ENCODE measurements around the gene C16orf92.
"Not testable (repeated sequence)": the region's sequence is repeated elsewhere in the genome, so short reads cannot be mapped to it uniquely, and the experiment has no call there.

C16orf92 gene

GRCh38 chr16:30032083-30032819 is 9.3 kb downstream of the C16orf92 start:
- Histone ChIP-seq H3K27me3 (replicated peaks in 2 of 5; ENCODE audit: control insufficient read depth in 4 of 5, insufficient read depth in 5 of 5, low read length in 4 of 5) (peaks cover 0 to 52% (median 22%) of the 10 kb centered on the region in 5 experiments), H3K36me3 (ENCODE audit: control insufficient read depth in 4 of 4, insufficient read depth in 4 of 4, low read length in 3 of 4) (no peaks in the 10 kb centered on the region), H3K4me1 (ENCODE audit: control extremely low read depth in 1 of 4, control insufficient read depth in 4 of 4, insufficient read depth in 4 of 4, low read length in 3 of 4) (peaks cover 0 to 12% (median 8%) of the 10 kb centered on the region in 4 experiments), H3K4me3 (ENCODE audit: control insufficient read depth in 1 of 7, extremely low read depth in 1 of 7, insufficient read depth in 4 of 7, low read depth in 2 of 7, low read length in 6 of 7) (no peak overlapping the region), H3K9me3 (ENCODE audit: control extremely low read depth in 1 of 5, control insufficient read depth in 4 of 5, insufficient read depth in 2 of 5, low read depth in 1 of 5, low read length in 4 of 5) (no peaks in the 10 kb centered on the region), H3K27ac (ENCODE audit: insufficient read depth in 1 of 2, low read depth in 1 of 2, low read length in 2 of 2, poor library complexity in 1 of 2, severe bottlenecking in 2 of 2) (no peak overlapping the region)
- WGBS (ENCODE audit: insufficient coverage) = 15% methylated on average over 6 of the region's 12 CpGs
- peak; percentile 72 to 85 (median 79) for DNase-seq
- ChIA-PET CTCF (interaction anchor here (0.5 to 2.9 kb wide), 24 partner anchors 9 to 594 kb away, joined by 3 to 23 read pairs (median 4); partner anchors contain the start of genes ASPHD1, C16orf92, PAGR1 and SEZ6L2), POLR2A (interaction anchor here (0.6 kb wide), 1 partner anchor 379 kb away, joined by 6 read pairs; no protein-coding TSS in a partner anchor)

- ChIA-PET POLR2A (no interaction called here), CTCF (interaction anchor here (1.4 to 2.9 kb wide), 6 partner anchors 9 to 333 kb away, joined by 5 to 23 read pairs (median 10); partner anchors contain the start of gene C16orf92)
- Histone ChIP-seq H3K36me3 (ENCODE audit: control insufficient read depth in 4 of 4, insufficient read depth in 4 of 4, low read length in 3 of 4) (no peaks in the 10 kb centered on the region), H3K4me1 (ENCODE audit: control extremely low read depth in 1 of 4, control insufficient read depth in 4 of 4, insufficient read depth in 4 of 4, low read length in 3 of 4) (peaks cover 0 to 12% (median 8%) of the 10 kb centered on the region in 4 experiments), H3K27ac (ENCODE audit: insufficient read depth in 1 of 2, low read depth in 1 of 2, low read length in 2 of 2, poor library complexity in 1 of 2, severe bottlenecking in 2 of 2) (no peak overlapping the region), H3K9me3 (ENCODE audit: control extremely low read depth in 1 of 5, control insufficient read depth in 4 of 5, insufficient read depth in 2 of 5, low read depth in 1 of 5, low read length in 4 of 5) (no peaks in the 10 kb centered on the region), H3K4me3 (ENCODE audit: control insufficient read depth in 1 of 7, extremely low read depth in 1 of 7, insufficient read depth in 4 of 7, low read depth in 2 of 7, low read length in 6 of 7) (no peak overlapping the region), H3K27me3 (replicated peaks in 2 of 5; ENCODE audit: control insufficient read depth in 4 of 5, insufficient read depth in 5 of 5, low read length in 4 of 5) (peaks cover 0 to 42% (median 22%) of the 10 kb centered on the region in 5 experiments)
- no peak for DNase-seq
- 82% methylated on average over 5 of the region's 7 CpGs for WGBS (ENCODE audit: insufficient coverage)
Observed at GRCh38 chr16:30033270-30033669, 10.3 kb downstream of the C16orf92 start.

DNA sequence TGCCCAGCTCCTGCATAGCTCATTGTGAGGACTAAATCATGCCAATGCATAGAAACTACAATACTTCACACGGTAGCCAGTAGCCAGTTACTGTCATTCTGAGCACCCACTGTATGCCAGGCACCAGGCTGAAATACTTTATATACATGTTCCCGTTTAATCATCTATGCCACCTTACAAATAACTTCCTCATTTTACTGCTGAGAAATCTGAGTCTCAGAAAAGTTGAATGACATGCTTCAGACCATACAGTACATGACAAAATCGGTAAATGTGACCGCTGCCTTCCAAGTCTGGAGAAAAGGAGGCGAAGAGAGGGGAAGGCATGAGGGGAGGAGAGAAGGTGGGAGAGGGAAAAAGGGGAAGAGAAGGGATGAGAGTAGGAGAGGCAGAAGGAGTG is 17.2 kb downstream of the C16orf92 start:
- peak in 2 of 3 donors; percentile 76 to 84 for DNase-seq
- Histone ChIP-seq H3K4me3 (ENCODE audit: control insufficient read depth in 1 of 7, extremely low read depth in 1 of 7, insufficient read depth in 4 of 7, low read depth in 2 of 7, low read length in 6 of 7) (peak overlapping the region in 1 of 7 experiments; percentile 23), H3K27me3 (replicated peaks in 2 of 5; ENCODE audit: control insufficient read depth in 4 of 5, insufficient read depth in 5 of 5, low read length in 4 of 5) (peaks cover 0 to 2% (median 0%) of the 10 kb centered on the region in 5 experiments), H3K36me3 (ENCODE audit: control insufficient read depth in 4 of 4, insufficient read depth in 4 of 4, low read length in 3 of 4) (no peaks in the 10 kb centered on the region), H3K27ac (ENCODE audit: insufficient read depth in 1 of 2, low read depth in 1 of 2, low read length in 2 of 2, poor library complexity in 1 of 2, severe bottlenecking in 2 of 2) (no peak overlapping the region), H3K4me1 (ENCODE audit: control extremely low read depth in 1 of 4, control insufficient read depth in 4 of 4, insufficient read depth in 4 of 4, low read length in 3 of 4) (peaks cover 0 to 5% (median 3%) of the 10 kb centered on the region in 4 experiments), H3K9me3 (ENCODE audit: control extremely low read depth in 1 of 5, control insufficient read depth in 4 of 5, insufficient read depth in 2 of 5, low read depth in 1 of 5, low read length in 4 of 5) (no peaks in the 10 kb centered on the region)
- POLR2A ChIA-PET = no interaction called here
- WGBS (ENCODE audit: insufficient coverage) = 0% methylated on average over 2 of the region's 5 CpGs
- CTCF ChIA-PET = interaction anchor here (0.7 to 8.0 kb wide), 4 partner anchors 12 to 273 kb away, joined by 3 to 76 read pairs (median 12); partner anchors contain the start of gene TBX6

GRCh38 chr16:30040690-30041089 is 17.7 kb downstream of the C16orf92 start:
- H3K27me3 ChIP-seq (replicated peaks in 2 of 5; ENCODE audit: control insufficient read depth in 4 of 5, insufficient read depth in 5 of 5, low read length in 4 of 5); POLR2A ChIA-PET; H3K9me3 ChIP-seq (ENCODE audit: control extremely low read depth in 1 of 5, control insufficient read depth in 4 of 5, insufficient read depth in 2 of 5, low read depth in 1 of 5, low read length in 4 of 5); H3K4me1 ChIP-seq (ENCODE audit: control extremely low read depth in 1 of 4, control insufficient read depth in 4 of 4, insufficient read depth in 4 of 4, low read length in 3 of 4); H3K4me3 ChIP-seq (ENCODE audit: control insufficient read depth in 1 of 7, extremely low read depth in 1 of 7, insufficient read depth in 4 of 7, low read depth in 2 of 7, low read length in 6 of 7); H3K27ac ChIP-seq (ENCODE audit: insufficient read depth in 1 of 2, low read depth in 1 of 2, low read length in 2 of 2, poor library complexity in 1 of 2, severe bottlenecking in 2 of 2); DNase-seq; H3K36me3 ChIP-seq (ENCODE audit: control insufficient read depth in 4 of 4, insufficient read depth in 4 of 4, low read length in 3 of 4): not testable (repeated sequence)
- CTCF ChIA-PET = interaction anchor here (0.9 to 8.0 kb wide), 4 partner anchors 9 to 51 kb away, joined by 5 to 76 read pairs (median 22); partner anchors contain the start of genes TBX6 and TLCD3B
- WGBS (ENCODE audit: insufficient coverage) = 94% methylated on average over 4 of the region's 5 CpGs

GRCh38 chr16:30041841-30042240 is 18.8 kb downstream of the C16orf92 start:
- Histone ChIP-seq H3K4me3 (ENCODE audit: control insufficient read depth in 1 of 7, extremely low read depth in 1 of 7, insufficient read depth in 4 of 7, low read depth in 2 of 7, low read length in 6 of 7) (no peak overlapping the region), H3K4me1 (ENCODE audit: control extremely low read depth in 1 of 4, control insufficient read depth in 4 of 4, insufficient read depth in 4 of 4, low read length in 3 of 4) (peaks cover 0 to 5% (median 3%) of the 10 kb centered on the region in 4 experiments), H3K36me3 (ENCODE audit: control insufficient read depth in 4 of 4, insufficient read depth in 4 of 4, low read length in 3 of 4) (no peaks in the 10 kb centered on the region), H3K27ac (ENCODE audit: insufficient read depth in 1 of 2, low read depth in 1 of 2, low read length in 2 of 2, poor library complexity in 1 of 2, severe bottlenecking in 2 of 2) (no peak overlapping the region), H3K9me3 (ENCODE audit: control extremely low read depth in 1 of 5, control insufficient read depth in 4 of 5, insufficient read depth in 2 of 5, low read depth in 1 of 5, low read length in 4 of 5) (no peaks in the 10 kb centered on the region), H3K27me3 (replicated peaks in 2 of 5; ENCODE audit: control insufficient read depth in 4 of 5, insufficient read depth in 5 of 5, low read length in 4 of 5) (no peaks in the 10 kb centered on the region)
- DNase-seq = peak; percentile 57 to 75 (median 70)
- ChIA-PET CTCF (interaction anchor here (0.7 to 8.0 kb wide), 6 partner anchors 10 to 49 kb away, joined by 3 to 76 read pairs (median 13); partner anchors contain the start of genes C16orf92, TBX6 and TLCD3B), POLR2A (no interaction called here)
- 40% methylated on average over 1 of the region's 5 CpGs for WGBS (ENCODE audit: insufficient coverage)

GRCh38 chr16:30046178-30046577 is 23.2 kb downstream of the C16orf92 start:
- POLR2A ChIA-PET = no interaction called here
- no peak for DNase-seq
- H3K4me3 ChIP-seq (ENCODE audit: control insufficient read depth in 1 of 7, extremely low read depth in 1 of 7, insufficient read depth in 4 of 7, low read depth in 2 of 7, low read length in 6 of 7) = no peak overlapping the region
- H3K27me3 ChIP-seq (replicated peaks in 2 of 5; ENCODE audit: control insufficient read depth in 4 of 5, insufficient read depth in 5 of 5, low read length in 4 of 5) = no peaks in the 10 kb centered on the region
- H3K9me3 ChIP-seq (ENCODE audit: control extremely low read depth in 1 of 5, control insufficient read depth in 4 of 5, insufficient read depth in 2 of 5, low read depth in 1 of 5, low read length in 4 of 5) = no peaks in the 10 kb centered on the region
- no peaks in the 10 kb centered on the region for H3K36me3 ChIP-seq (ENCODE audit: control insufficient read depth in 4 of 4, insufficient read depth in 4 of 4, low read length in 3 of 4)
- CTCF ChIA-PET = interaction anchor here (8.0 kb wide), 1 partner anchor 10 kb away, joined by 76 read pairs; a partner anchor contains a TSS
- no peaks in the 10 kb centered on the region for H3K4me1 ChIP-seq (ENCODE audit: control extremely low read depth in 1 of 4, control insufficient read depth in 4 of 4, insufficient read depth in 4 of 4, low read length in 3 of 4)
- 96% methylated on average over 4 of the region's 8 CpGs for WGBS (ENCODE audit: insufficient coverage)
- no peak overlapping the region for H3K27ac ChIP-seq (ENCODE audit: insufficient read depth in 1 of 2, low read depth in 1 of 2, low read length in 2 of 2, poor library complexity in 1 of 2, severe bottlenecking in 2 of 2)

DNA sequence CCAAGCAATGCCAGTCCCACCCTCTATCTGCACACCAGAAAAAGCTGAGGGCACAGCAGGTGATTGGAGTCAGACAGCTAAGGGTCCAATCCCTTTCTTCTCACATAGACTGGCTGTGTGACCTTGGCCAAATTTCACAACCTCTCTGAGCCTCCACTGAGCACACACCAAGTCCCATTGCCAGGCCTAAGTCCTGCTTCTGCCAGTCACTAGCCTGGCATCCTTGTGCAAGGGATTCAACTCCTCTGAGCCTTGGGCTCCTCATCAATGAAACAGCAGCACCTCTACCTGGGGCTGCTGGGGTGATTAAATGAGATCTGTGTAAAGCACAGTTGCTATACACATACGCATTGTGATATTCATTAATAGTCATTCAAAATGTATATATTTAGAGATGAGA is 23.6 kb downstream of the C16orf92 start:
- CTCF ChIA-PET = interaction anchor here (1.0 to 8.0 kb wide), 2 partner anchors 9 to 10 kb away, joined by 6 to 76 read pairs; a partner anchor contains a TSS
- Histone ChIP-seq H3K27ac (ENCODE audit: insufficient read depth in 1 of 2, low read depth in 1 of 2, low read length in 2 of 2, poor library complexity in 1 of 2, severe bottlenecking in 2 of 2) (no peak overlapping the region), H3K9me3 (ENCODE audit: control extremely low read depth in 1 of 5, control insufficient read depth in 4 of 5, insufficient read depth in 2 of 5, low read depth in 1 of 5, low read length in 4 of 5) (no peaks in the 10 kb centered on the region), H3K4me3 (ENCODE audit: control insufficient read depth in 1 of 7, extremely low read depth in 1 of 7, insufficient read depth in 4 of 7, low read depth in 2 of 7, low read length in 6 of 7) (no peak overlapping the region), H3K36me3 (ENCODE audit: control insufficient read depth in 4 of 4, insufficient read depth in 4 of 4, low read length in 3 of 4) (no peaks in the 10 kb centered on the region), H3K27me3 (replicated peaks in 2 of 5; ENCODE audit: control insufficient read depth in 4 of 5, insufficient read depth in 5 of 5, low read length in 4 of 5) (no peaks in the 10 kb centered on the region), H3K4me1 (ENCODE audit: control extremely low read depth in 1 of 4, control insufficient read depth in 4 of 4, insufficient read depth in 4 of 4, low read length in 3 of 4) (no peaks in the 10 kb centered on the region)
- no CpG with 5 or more reads among the region's 1 CpG for WGBS (ENCODE audit: insufficient coverage)
- POLR2A ChIA-PET = no interaction called here
- DNase-seq = no peak

All from common myeloid progenitor, CD34-positive (primary cell).